ENCODE measurements around the gene ABCB9. TPM values are rescaled to one million over a fixed set of nuclear protein-coding genes. Genes with fewer than 3 reads are reported as not detected.

The ABCB9 gene
- polyA plus RNA-seq, 1 donor from 2014 or later: 19.7 TPM

DNA sequence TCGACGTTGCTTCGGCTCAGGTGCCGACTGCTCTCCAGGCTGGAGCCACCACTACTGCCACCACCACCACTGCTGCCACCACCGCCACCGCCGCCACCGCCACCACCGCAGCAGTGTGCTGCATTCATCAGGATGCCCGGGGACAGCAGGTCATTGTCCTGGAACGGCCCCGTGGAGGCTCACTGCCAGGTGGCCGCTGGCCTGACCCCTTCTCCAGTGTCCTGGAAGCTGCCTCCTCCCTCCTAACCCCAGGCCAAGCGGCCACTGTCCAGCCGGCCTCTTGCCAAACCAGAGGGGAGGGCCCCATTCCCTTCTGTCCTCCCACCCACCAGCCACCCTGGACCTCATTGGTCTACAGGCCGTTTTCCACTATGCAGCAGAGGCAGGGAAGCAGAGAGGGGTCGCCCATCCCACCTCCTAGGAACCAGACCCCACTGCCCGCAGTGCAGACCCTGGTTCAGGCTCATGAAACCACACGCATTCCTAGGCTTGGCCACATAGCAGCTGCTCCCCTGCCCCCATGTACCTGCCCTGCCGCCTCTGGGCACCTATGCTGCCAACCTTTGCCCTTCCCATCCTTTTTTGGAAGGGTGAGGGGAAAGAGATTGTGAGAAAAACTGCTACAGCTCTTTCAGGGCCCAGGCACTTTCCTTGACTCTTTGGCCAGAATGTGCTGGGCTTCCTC is 29.4 kb upstream of the ABCB9 start:
- Histone ChIP-seq H4K20me1 (ENCODE audit: insufficient read depth) (no peaks in the 10 kb centered on the region), H2AFZ (ENCODE audit: low read depth, low read length) (no peak overlapping the region), H3K27ac (ENCODE audit: low read length) (no peak overlapping the region), H3K4me2 (ENCODE audit: low read length) (no peak overlapping the region), H3K9ac (ENCODE audit: low read length) (no peak overlapping the region), H3K4me3 (ENCODE audit: low read length) (no peak overlapping the region), H3K27me3 (ENCODE audit: insufficient read depth, low read depth, low read length) (no peaks in the 10 kb centered on the region), H3K36me3 (ENCODE audit: insufficient read depth, low read length) (no peaks in the 10 kb centered on the region), H3F3A (ENCODE audit: insufficient read depth, low read length, poor library complexity, severe bottlenecking) (no peaks in the 10 kb centered on the region), H3K9me3 (ENCODE audit: low read length) (no peaks in the 10 kb centered on the region), H3K9me2 (ENCODE audit: insufficient read depth, low read length) (no peaks in the 10 kb centered on the region), H3K79me2 (replicated peaks; ENCODE audit: insufficient read depth, low read length) (no peaks in the 10 kb centered on the region)
- TF ChIP-seq EP300 (conservative IDR thresholded peaks at IDR 0.05; ENCODE audit: poor library complexity, severe bottlenecking): no peak
- TF ChIP-seq POLR2AphosphoS5 (IDR thresholded peaks at IDR 0.05): no peak
- TF ChIP-seq, protein P1, sequence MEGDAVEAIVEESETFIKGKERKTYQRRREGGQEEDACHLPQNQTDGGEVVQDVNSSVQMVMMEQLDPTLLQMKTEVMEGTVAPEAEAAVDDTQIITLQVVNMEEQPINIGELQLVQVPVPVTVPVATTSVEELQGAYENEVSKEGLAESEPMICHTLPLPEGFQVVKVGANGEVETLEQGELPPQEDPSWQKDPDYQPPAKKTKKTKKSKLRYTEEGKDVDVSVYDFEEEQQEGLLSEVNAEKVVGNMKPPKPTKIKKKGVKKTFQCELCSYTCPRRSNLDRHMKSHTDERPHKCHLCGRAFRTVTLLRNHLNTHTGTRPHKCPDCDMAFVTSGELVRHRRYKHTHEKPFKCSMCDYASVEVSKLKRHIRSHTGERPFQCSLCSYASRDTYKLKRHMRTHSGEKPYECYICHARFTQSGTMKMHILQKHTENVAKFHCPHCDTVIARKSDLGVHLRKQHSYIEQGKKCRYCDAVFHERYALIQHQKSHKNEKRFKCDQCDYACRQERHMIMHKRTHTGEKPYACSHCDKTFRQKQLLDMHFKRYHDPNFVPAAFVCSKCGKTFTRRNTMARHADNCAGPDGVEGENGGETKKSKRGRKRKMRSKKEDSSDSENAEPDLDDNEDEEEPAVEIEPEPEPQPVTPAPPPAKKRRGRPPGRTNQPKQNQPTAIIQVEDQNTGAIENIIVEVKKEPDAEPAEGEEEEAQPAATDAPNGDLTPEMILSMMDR (IDR thresholded peaks at IDR 0.05; ENCODE audit: poor library complexity, severe bottlenecking): no peak
- TF ChIP-seq TAF1 (IDR thresholded peaks at IDR 0.05; ENCODE audit: low read depth): no peak
- no peak for TF ChIP-seq EZH2 (IDR thresholded peaks at IDR 0.05; ENCODE audit: borderline replicate concordance, insufficient read depth, low read length, poor library complexity, severe bottlenecking)
- TF ChIP-seq RAD21 (conservative IDR thresholded peaks at IDR 0.05): no peak
- no peak for TF ChIP-seq MXI1 (conservative IDR thresholded peaks at IDR 0.05; ENCODE audit: poor library complexity, severe bottlenecking)
- TF ChIP-seq SMC3 (conservative IDR thresholded peaks at IDR 0.05; ENCODE audit: poor library complexity): no peak
- TF ChIP-seq, protein P2, sequence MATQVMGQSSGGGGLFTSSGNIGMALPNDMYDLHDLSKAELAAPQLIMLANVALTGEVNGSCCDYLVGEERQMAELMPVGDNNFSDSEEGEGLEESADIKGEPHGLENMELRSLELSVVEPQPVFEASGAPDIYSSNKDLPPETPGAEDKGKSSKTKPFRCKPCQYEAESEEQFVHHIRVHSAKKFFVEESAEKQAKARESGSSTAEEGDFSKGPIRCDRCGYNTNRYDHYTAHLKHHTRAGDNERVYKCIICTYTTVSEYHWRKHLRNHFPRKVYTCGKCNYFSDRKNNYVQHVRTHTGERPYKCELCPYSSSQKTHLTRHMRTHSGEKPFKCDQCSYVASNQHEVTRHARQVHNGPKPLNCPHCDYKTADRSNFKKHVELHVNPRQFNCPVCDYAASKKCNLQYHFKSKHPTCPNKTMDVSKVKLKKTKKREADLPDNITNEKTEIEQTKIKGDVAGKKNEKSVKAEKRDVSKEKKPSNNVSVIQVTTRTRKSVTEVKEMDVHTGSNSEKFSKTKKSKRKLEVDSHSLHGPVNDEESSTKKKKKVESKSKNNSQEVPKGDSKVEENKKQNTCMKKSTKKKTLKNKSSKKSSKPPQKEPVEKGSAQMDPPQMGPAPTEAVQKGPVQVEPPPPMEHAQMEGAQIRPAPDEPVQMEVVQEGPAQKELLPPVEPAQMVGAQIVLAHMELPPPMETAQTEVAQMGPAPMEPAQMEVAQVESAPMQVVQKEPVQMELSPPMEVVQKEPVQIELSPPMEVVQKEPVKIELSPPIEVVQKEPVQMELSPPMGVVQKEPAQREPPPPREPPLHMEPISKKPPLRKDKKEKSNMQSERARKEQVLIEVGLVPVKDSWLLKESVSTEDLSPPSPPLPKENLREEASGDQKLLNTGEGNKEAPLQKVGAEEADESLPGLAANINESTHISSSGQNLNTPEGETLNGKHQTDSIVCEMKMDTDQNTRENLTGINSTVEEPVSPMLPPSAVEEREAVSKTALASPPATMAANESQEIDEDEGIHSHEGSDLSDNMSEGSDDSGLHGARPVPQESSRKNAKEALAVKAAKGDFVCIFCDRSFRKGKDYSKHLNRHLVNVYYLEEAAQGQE (IDR thresholded peaks at IDR 0.05; ENCODE audit: borderline replicate concordance): no peak

DNA sequence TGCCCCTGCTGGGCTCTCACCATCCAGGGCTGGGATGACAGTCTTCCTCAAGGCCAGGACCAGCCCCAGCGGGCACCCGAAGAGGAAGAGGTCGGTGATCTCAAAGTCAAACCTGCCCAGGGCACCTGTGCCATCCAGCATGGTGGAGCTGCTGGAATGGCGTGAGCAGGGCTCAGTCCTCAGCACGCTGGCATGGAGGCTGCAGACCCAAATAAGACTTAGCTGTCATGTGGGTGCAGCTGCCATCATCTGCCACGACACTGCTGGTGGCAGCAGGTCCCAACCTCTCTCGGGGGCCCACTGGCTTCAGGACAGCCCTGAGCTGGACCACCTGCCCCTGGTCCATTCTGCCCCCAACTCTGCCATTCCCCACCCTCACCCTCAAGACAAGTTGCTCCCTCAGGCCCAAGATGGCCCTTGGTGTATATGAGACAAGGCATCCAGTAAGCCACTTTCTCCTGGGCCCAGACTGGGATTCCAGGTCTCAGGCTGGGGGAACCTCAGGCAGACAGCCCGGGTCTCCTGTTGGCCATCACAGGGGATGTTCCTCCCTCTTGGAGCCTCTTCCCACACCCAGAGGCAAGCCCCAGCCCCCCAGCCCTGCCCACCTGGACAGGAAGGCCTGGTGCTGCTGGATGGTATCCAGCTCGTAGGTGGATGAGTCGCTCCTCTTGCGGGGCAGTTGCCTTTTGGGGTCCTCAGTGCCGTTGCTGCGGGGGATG is 28.7 kb upstream of the ABCB9 start:
- Histone ChIP-seq H3K9ac (ENCODE audit: low read length) (no peak overlapping the region), H3K27ac (ENCODE audit: low read length) (no peak overlapping the region), H2AFZ (ENCODE audit: low read depth, low read length) (no peak overlapping the region), H3F3A (ENCODE audit: insufficient read depth, low read length, poor library complexity, severe bottlenecking) (no peaks in the 10 kb centered on the region), H4K20me1 (ENCODE audit: insufficient read depth) (no peaks in the 10 kb centered on the region), H3K4me3 (ENCODE audit: low read length) (no peak overlapping the region), H3K36me3 (ENCODE audit: insufficient read depth, low read length) (no peaks in the 10 kb centered on the region), H3K9me3 (ENCODE audit: low read length) (no peaks in the 10 kb centered on the region), H3K27me3 (ENCODE audit: insufficient read depth, low read depth, low read length) (no peaks in the 10 kb centered on the region), H3K79me2 (replicated peaks; ENCODE audit: insufficient read depth, low read length) (no peaks in the 10 kb centered on the region), H3K4me2 (ENCODE audit: low read length) (no peak overlapping the region), H3K9me2 (ENCODE audit: insufficient read depth, low read length) (no peaks in the 10 kb centered on the region)
- TF ChIP-seq EZH2 (IDR thresholded peaks at IDR 0.05; ENCODE audit: borderline replicate concordance, insufficient read depth, low read length, poor library complexity, severe bottlenecking) (no peak), SMC3 (conservative IDR thresholded peaks at IDR 0.05; ENCODE audit: poor library complexity) (no peak)
- TF ChIP-seq, protein P1 (IDR thresholded peaks at IDR 0.05; ENCODE audit: poor library complexity, severe bottlenecking): no peak
